Thyroid gland (tissue), 4 donors: ENCODE results near the gene CYYR1.

ENCODE experiments used
- POLR2A ChIP-seq, 2 donors: fragments of 450-650 bp; IDR thresholded peaks; one replicate each; pipeline ENCODE4 v1.6.1; 2017; ENCODE audit warnings: antibody characterized with exemption in 2 of 2, mild to moderate bottlenecking in 2 of 2, moderate library complexity in 1 of 2
- TF ChIP-seq, protein P1 (sequence below), 6 experiments: fragments of 200-600 bp in 3 of 6; fragments of 450-650 bp in 3 of 6; sonication (generic) in 3 of 6; IDR thresholded peaks; one replicate each; pipeline ENCODE4 v1.5.1; 2016 to 2019; ENCODE audit warnings: antibody characterized with exemption in 6 of 6, mild to moderate bottlenecking in 2 of 6, inconsistent platforms in 1 of 6, moderate library complexity in 1 of 6

- TF ChIP-seq, protein P1, sequence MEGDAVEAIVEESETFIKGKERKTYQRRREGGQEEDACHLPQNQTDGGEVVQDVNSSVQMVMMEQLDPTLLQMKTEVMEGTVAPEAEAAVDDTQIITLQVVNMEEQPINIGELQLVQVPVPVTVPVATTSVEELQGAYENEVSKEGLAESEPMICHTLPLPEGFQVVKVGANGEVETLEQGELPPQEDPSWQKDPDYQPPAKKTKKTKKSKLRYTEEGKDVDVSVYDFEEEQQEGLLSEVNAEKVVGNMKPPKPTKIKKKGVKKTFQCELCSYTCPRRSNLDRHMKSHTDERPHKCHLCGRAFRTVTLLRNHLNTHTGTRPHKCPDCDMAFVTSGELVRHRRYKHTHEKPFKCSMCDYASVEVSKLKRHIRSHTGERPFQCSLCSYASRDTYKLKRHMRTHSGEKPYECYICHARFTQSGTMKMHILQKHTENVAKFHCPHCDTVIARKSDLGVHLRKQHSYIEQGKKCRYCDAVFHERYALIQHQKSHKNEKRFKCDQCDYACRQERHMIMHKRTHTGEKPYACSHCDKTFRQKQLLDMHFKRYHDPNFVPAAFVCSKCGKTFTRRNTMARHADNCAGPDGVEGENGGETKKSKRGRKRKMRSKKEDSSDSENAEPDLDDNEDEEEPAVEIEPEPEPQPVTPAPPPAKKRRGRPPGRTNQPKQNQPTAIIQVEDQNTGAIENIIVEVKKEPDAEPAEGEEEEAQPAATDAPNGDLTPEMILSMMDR (IDR thresholded peaks at IDR 0.05), result no peak
- no peak for TF ChIP-seq POLR2A (IDR thresholded peaks at IDR 0.05)
These were observed 69.7 kb downstream of the CYYR1 start for GRCh38 chr21:26503414-26503813.
